ENCODE data around the gene ACP7.

- TF ChIP-seq TAF1 (IDR thresholded peaks at IDR 0.05; ENCODE audit: borderline replicate concordance, insufficient read depth, low read length), result no peak
- TF ChIP-seq REST (IDR thresholded peaks at IDR 0.05; ENCODE audit: insufficient read depth in 1 of 2, low read depth in 2 of 2, low read length in 2 of 2), result no peak
- TF ChIP-seq POLR2AphosphoS5 (IDR thresholded peaks at IDR 0.05; ENCODE audit: low read depth, low read length), result no peak
- TF ChIP-seq FOXP2 (optimal IDR thresholded peaks at IDR 0.05; ENCODE audit: borderline replicate concordance, extremely low read depth, extremely low read length, insufficient read depth), result no peak
Observed at GRCh38 chr19:39082745-39083598, 1.2 kb upstream of the ACP7 start.

All from PFSK-1 (cell line).